ENCODE data around the gene FNDC10.

FNDC10 gene

DNA sequence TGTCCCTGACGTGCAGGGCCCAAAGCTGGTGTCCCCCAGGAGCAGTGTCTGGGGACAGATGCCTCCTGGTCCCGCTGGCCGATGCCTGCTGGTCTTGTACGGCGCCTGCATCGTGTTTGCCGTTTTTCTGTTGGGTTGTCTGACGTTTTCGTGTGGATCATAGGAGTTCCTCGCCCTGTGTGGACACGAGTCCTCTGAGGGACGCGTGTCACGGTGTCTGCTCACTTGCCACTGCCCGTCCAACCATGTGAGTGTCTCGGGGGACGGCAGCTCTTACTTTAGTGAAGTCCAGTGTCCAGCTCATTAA is 22.8 kb upstream of the FNDC10 start:
- Histone ChIP-seq H3K27me3 (ENCODE audit: control insufficient read depth in 1 of 2, insufficient read depth in 2 of 2, low read length in 2 of 2) (no peaks in the 10 kb centered on the region), H3K4me3 (ENCODE audit: low read depth in 1 of 2, low read length in 2 of 2) (no peak overlapping the region), H3K27ac (ENCODE audit: low read depth, low read length) (no peak overlapping the region), H3K4me1 (ENCODE audit: control insufficient read depth in 1 of 2, insufficient read depth in 2 of 2, low read length in 2 of 2) (peaks cover 6 to 8% of the 10 kb centered on the region in 2 donors), H3K36me3 (ENCODE audit: control insufficient read depth in 1 of 2, insufficient read depth in 2 of 2, low read length in 2 of 2) (peaks cover 0 to 13% of the 10 kb centered on the region in 2 donors), H3K9ac (ENCODE audit: low read depth in 1 of 2, low read length in 2 of 2) (no peak overlapping the region), H3K9me3 (ENCODE audit: control insufficient read depth in 1 of 2, low read length in 2 of 2) (no peaks in the 10 kb centered on the region)

DNA sequence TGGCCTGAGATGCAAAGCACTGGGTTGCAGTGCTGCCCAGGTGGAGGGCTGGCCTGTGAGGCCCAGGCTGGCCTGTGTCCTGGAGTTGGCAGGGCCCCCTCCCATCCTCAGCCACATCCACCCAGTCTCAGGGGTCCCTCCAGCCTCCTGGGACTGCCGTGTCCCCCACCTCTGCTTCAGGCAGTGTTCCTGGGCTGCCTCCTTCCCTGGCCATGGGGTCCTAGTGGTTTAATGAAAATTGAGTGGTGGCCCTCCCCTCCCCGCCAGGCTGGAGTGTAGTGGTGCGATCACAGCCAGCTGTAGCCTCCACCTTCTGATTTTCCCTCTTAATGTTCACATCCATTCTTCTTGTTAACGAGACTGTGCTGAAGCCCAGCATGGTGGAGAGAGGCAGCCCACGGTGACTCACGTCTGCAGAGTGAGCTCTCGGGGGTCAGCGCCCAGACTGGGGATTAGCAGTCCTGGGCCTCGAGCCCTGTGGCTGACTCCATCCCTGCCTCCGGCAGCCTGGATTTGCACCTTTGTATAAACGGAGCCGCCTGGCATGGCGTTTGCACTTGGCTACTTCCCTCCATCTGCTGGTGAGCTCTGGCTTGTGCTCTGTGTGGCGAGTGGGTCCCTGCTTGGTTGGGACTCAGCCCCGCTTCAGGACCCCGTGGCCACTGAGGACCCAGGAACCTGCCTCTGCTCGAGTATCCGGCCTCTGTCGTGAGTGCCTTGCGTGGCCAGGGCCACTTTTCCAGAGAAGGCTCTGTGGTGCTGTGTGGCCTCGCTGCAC is 22.3 kb upstream of the FNDC10 start:
- Histone ChIP-seq H3K4me1 (ENCODE audit: control insufficient read depth in 1 of 2, insufficient read depth in 2 of 2, low read length in 2 of 2) (peaks cover 7 to 8% of the 10 kb centered on the region in 2 donors), H3K9me3 (ENCODE audit: control insufficient read depth in 1 of 2, low read length in 2 of 2) (no peaks in the 10 kb centered on the region), H3K27me3 (ENCODE audit: control insufficient read depth in 1 of 2, insufficient read depth in 2 of 2, low read length in 2 of 2) (no peaks in the 10 kb centered on the region), H3K36me3 (ENCODE audit: control insufficient read depth in 1 of 2, insufficient read depth in 2 of 2, low read length in 2 of 2) (peaks cover 0 to 12% of the 10 kb centered on the region in 2 donors), H3K4me3 (ENCODE audit: low read depth in 1 of 2, low read length in 2 of 2) (no peak overlapping the region), H3K9ac (ENCODE audit: low read depth in 1 of 2, low read length in 2 of 2) (no peak overlapping the region), H3K27ac (ENCODE audit: low read depth, low read length) (no peak overlapping the region)

DNA sequence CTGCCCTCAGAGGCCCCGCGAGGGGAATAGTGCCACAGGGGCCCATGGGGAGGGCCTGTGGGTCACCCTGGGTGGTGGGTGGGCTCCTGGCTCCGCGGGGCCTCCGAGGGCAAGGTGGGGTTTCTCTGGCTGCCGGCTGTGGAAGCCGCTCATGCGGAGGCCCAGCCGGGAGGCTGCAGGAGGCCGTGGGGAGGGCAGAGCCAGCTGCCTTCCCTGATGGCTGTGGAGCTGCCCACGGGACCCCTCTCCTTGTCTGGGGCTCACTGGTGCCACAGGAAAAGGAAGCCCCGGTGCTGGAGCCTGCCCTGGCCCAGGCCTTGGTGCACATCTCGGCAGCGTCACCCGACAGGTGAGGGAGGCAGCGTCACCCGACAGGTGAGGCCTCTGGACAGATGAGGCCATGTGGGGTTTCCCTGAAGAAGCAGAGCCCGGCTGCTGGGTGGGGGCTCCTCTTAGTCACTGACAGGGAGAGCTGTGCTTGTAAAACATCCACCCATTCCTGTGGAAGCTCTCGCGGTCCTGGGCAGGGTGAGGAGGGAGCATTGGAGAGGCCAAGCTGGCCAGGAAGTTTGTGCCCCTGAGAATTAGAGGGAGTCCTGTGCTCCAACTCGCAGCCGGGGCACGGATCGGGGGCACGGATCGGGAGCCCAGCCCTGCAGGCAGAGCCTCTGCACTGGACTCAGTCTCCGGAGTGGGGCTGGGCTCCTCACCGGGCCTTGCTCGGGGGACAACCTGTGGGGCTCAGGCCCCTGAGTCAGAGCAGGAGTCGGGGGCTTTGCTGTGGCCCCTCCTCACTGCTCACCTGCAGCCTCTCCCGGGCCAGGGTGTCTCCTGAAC is 21.5 kb upstream of the FNDC10 start:
- Histone ChIP-seq H3K4me3 (ENCODE audit: low read depth in 1 of 2, low read length in 2 of 2) (no peak overlapping the region), H3K9ac (ENCODE audit: low read depth in 1 of 2, low read length in 2 of 2) (no peak overlapping the region), H3K36me3 (ENCODE audit: control insufficient read depth in 1 of 2, insufficient read depth in 2 of 2, low read length in 2 of 2) (peaks cover 0 to 12% of the 10 kb centered on the region in 2 donors), H3K27ac (ENCODE audit: low read depth, low read length) (no peak overlapping the region), H3K27me3 (ENCODE audit: control insufficient read depth in 1 of 2, insufficient read depth in 2 of 2, low read length in 2 of 2) (no peaks in the 10 kb centered on the region), H3K9me3 (ENCODE audit: control insufficient read depth in 1 of 2, low read length in 2 of 2) (no peaks in the 10 kb centered on the region), H3K4me1 (ENCODE audit: control insufficient read depth in 1 of 2, insufficient read depth in 2 of 2, low read length in 2 of 2) (peaks cover 9 to 11% of the 10 kb centered on the region in 2 donors)

DNA sequence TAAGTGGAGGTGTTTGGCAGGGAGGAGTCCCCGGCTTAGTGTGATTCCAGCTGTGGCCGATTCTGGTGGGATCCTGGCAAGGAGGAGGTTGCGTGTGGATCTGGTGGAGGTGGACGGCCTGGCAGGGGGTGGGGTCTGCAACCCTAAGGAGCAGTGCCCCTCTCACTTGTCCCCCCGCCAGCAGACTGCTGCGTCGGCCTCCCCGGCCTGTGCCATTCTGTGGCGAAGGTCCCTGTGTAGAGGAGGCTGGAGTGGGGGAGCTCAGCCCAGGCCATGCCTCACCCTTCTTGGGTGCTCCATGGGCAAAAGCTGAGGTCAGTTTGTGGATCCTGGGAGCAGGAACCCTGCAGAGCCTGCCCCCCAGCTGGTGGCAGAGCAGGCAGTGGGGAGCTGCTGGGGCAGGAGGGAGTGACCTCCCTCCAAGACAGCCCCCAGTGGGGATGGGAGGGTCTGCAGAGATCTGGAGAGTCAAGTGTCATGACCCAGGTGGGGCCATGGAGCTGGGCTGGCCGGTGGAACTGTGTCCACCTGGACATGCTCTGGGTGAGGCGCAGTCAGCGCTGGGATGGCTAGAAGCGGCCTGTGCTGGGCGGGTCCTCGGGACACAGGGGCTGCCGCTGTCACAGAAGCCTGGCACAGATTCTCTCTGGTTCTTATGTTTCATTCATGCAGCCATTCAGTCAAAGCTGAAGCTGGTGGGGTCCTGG is 20.7 kb upstream of the FNDC10 start:
- Histone ChIP-seq H3K27me3 (ENCODE audit: control insufficient read depth in 1 of 2, insufficient read depth in 2 of 2, low read length in 2 of 2) (no peaks in the 10 kb centered on the region), H3K4me1 (ENCODE audit: control insufficient read depth in 1 of 2, insufficient read depth in 2 of 2, low read length in 2 of 2) (peaks cover 9 to 13% of the 10 kb centered on the region in 2 donors), H3K4me3 (ENCODE audit: low read depth in 1 of 2, low read length in 2 of 2) (no peak overlapping the region), H3K9me3 (ENCODE audit: control insufficient read depth in 1 of 2, low read length in 2 of 2) (no peaks in the 10 kb centered on the region), H3K36me3 (ENCODE audit: control insufficient read depth in 1 of 2, insufficient read depth in 2 of 2, low read length in 2 of 2) (peaks cover 0 to 12% of the 10 kb centered on the region in 2 donors), H3K27ac (ENCODE audit: low read depth, low read length) (no peak overlapping the region), H3K9ac (ENCODE audit: low read depth in 1 of 2, low read length in 2 of 2) (no peak overlapping the region)

DNA sequence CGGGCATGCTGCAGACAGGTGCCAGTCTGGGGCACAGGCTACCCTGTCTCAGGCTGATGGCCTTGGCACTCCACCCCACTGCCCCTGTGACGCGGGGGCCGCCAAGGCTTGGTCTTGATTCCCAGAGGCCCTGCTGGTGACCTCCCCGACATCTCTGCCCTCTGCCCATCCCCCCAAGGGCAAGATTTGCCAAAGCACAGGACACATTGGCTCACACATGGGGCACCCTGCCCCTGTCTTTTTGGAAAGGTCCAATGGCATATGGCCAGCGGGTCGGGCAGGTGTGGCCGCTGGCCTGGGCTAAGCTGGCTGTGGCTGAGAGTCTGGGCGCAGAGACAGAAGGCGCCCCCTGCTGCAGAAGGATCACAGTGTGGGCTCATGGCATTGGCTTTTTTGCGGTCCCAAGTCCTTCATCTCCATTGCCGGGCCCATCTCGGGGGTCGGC is 20.0 kb upstream of the FNDC10 start:
- no peaks in the 10 kb centered on the region for H3K27me3 ChIP-seq (ENCODE audit: control insufficient read depth in 1 of 2, insufficient read depth in 2 of 2, low read length in 2 of 2)
- no peak overlapping the region for H3K4me3 ChIP-seq (ENCODE audit: low read depth in 1 of 2, low read length in 2 of 2)
- no peak overlapping the region for H3K27ac ChIP-seq (ENCODE audit: low read depth, low read length)
- no peaks in the 10 kb centered on the region for H3K9me3 ChIP-seq (ENCODE audit: control insufficient read depth in 1 of 2, low read length in 2 of 2)
- H3K9ac ChIP-seq (ENCODE audit: low read depth in 1 of 2, low read length in 2 of 2), result no peak overlapping the region
- peaks cover 0 to 12% of the 10 kb centered on the region in 2 donors for H3K36me3 ChIP-seq (ENCODE audit: control insufficient read depth in 1 of 2, insufficient read depth in 2 of 2, low read length in 2 of 2)
- peaks cover 9 to 13% of the 10 kb centered on the region in 2 donors for H3K4me1 ChIP-seq (ENCODE audit: control insufficient read depth in 1 of 2, insufficient read depth in 2 of 2, low read length in 2 of 2)

DNA sequence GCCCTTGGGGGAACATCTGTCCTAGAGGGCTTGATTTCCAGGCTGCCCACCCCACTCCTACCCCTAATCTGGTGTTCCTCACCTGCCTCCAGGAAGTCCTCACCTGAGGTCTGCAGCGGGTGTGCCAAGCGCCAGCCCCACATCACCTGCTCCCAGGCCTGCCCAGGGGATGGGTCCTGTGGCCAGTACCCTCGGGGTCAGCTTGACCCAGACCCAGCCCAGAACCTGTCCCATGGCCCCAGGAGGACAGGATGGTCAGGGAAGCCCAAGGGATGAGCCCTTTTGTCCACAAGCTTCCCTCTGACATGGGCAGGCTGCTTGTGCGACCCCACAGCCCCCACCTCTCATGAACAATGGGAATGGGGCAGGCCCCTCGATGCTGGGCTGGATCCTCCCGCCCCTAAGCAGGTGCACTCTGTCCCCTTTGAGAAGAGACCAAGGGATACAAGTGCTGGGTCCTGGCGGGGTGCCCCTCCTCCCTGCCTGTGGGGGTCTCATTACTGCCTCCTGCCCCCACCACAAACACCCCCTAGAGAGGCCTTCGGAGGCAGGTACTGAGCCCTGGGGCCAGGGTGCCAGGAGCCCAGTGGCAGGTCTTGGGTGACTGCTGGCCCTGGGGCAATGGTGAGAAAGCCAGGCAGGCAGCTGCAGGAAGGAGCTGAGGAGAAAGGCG is 18.6 kb upstream of the FNDC10 start:
- peaks cover 19 to 25% of the 10 kb centered on the region in 2 donors for H3K4me1 ChIP-seq (ENCODE audit: control insufficient read depth in 1 of 2, insufficient read depth in 2 of 2, low read length in 2 of 2)
- no peaks in the 10 kb centered on the region for H3K27me3 ChIP-seq (ENCODE audit: control insufficient read depth in 1 of 2, insufficient read depth in 2 of 2, low read length in 2 of 2)
- no peak overlapping the region for H3K27ac ChIP-seq (ENCODE audit: low read depth, low read length)
- no peak overlapping the region for H3K9ac ChIP-seq (ENCODE audit: low read depth in 1 of 2, low read length in 2 of 2)
- H3K36me3 ChIP-seq (ENCODE audit: control insufficient read depth in 1 of 2, insufficient read depth in 2 of 2, low read length in 2 of 2), result peaks cover 0 to 8% of the 10 kb centered on the region in 2 donors
- H3K9me3 ChIP-seq (ENCODE audit: control insufficient read depth in 1 of 2, low read length in 2 of 2), result no peaks in the 10 kb centered on the region
- no peak overlapping the region for H3K4me3 ChIP-seq (ENCODE audit: low read depth in 1 of 2, low read length in 2 of 2)

DNA sequence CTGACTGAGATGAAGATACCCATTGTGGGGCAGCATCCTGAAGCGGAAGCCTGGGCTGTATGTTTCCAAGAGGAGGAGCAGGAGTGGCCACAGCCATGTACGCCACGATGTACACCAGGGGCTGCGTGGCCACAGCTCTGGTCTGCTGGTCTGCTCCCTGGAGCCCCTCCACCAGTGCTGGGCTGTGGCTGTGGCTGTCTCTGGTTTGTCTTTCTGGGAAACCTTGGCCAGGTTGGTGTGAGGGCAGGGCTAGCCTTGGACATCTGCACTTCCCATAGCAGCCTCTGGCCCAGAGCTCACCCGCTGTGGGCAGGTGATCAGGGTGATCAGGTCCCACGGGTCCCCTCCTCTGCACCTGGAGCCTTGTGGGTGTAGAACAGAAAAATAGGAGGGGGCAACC is 18.0 kb upstream of the FNDC10 start:
- Histone ChIP-seq H3K27me3 (ENCODE audit: control insufficient read depth in 1 of 2, insufficient read depth in 2 of 2, low read length in 2 of 2) (no peaks in the 10 kb centered on the region), H3K4me1 (ENCODE audit: control insufficient read depth in 1 of 2, insufficient read depth in 2 of 2, low read length in 2 of 2) (peaks cover 19 to 28% of the 10 kb centered on the region in 2 donors), H3K9me3 (ENCODE audit: control insufficient read depth in 1 of 2, low read length in 2 of 2) (no peaks in the 10 kb centered on the region), H3K36me3 (ENCODE audit: control insufficient read depth in 1 of 2, insufficient read depth in 2 of 2, low read length in 2 of 2) (peaks cover 0 to 8% of the 10 kb centered on the region in 2 donors), H3K4me3 (ENCODE audit: low read depth in 1 of 2, low read length in 2 of 2) (no peak overlapping the region), H3K9ac (ENCODE audit: low read depth in 1 of 2, low read length in 2 of 2) (no peak overlapping the region), H3K27ac (ENCODE audit: low read depth, low read length) (no peak overlapping the region)

DNA sequence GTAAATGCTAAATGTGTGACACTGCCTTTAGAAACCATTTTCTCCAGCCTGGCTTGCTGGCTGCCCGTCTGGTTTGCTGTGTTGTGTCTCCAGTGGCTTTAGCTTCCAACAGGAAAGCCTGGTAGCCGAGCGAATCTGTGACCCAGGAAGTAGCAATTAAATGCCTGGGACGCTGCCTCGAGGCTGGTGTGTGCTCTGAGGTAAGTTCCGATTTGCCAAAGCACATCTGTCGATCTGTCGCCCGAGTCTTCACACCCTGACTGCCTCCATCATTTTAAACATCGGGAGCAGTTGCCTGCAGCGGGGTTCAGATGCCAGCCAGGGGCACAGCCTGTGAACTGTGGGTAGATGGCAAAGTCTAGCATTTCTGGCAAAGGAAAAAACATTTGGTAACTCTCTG is 17.6 kb upstream of the FNDC10 start:
- H3K9ac ChIP-seq (ENCODE audit: low read depth in 1 of 2, low read length in 2 of 2), result no peak overlapping the region
- peaks cover 19 to 28% of the 10 kb centered on the region in 2 donors for H3K4me1 ChIP-seq (ENCODE audit: control insufficient read depth in 1 of 2, insufficient read depth in 2 of 2, low read length in 2 of 2)
- H3K4me3 ChIP-seq (ENCODE audit: low read depth in 1 of 2, low read length in 2 of 2), result no peak overlapping the region

DNA sequence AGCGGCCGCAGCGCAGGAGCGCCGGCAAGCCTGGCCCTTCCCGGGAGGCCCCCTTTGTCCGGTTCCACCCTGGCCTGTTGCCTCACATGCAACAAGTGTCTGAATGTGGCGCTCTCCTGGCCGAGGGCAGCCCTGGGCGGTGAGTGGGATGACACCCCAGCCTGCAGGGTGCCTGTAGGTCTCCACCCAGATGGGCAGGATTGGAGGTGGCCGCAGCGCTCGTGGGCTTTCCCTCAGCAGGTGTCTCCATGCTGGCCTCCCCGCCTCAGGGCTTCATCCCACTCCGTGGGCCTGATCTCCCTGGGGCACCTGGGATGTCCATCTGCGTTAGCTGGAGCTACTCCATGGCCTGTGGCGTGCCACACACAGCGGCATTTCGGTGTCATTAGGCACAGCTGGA is 16.9 kb upstream of the FNDC10 start:
- Histone ChIP-seq H3K4me3 (ENCODE audit: low read depth in 1 of 2, low read length in 2 of 2) (peak overlapping the region; percentile 84 to 91), H3K27me3 (ENCODE audit: control insufficient read depth in 1 of 2, insufficient read depth in 2 of 2, low read length in 2 of 2) (no peaks in the 10 kb centered on the region), H3K9me3 (ENCODE audit: control insufficient read depth in 1 of 2, low read length in 2 of 2) (no peaks in the 10 kb centered on the region), H3K27ac (ENCODE audit: low read depth, low read length) (no peak overlapping the region), H3K4me1 (ENCODE audit: control insufficient read depth in 1 of 2, insufficient read depth in 2 of 2, low read length in 2 of 2) (peaks cover 19 to 28% of the 10 kb centered on the region in 2 donors), H3K9ac (ENCODE audit: low read depth in 1 of 2, low read length in 2 of 2) (peak overlapping the region; percentile 48 to 94), H3K36me3 (ENCODE audit: control insufficient read depth in 1 of 2, insufficient read depth in 2 of 2, low read length in 2 of 2) (peaks cover 0 to 8% of the 10 kb centered on the region in 2 donors)

More for the DNA sequence above, 17.6 kb upstream of the FNDC10 start:
- no peak overlapping the region for H3K27ac ChIP-seq (ENCODE audit: low read depth, low read length)
- peaks cover 0 to 8% of the 10 kb centered on the region in 2 donors for H3K36me3 ChIP-seq (ENCODE audit: control insufficient read depth in 1 of 2, insufficient read depth in 2 of 2, low read length in 2 of 2)
- H3K27me3 ChIP-seq (ENCODE audit: control insufficient read depth in 1 of 2, insufficient read depth in 2 of 2, low read length in 2 of 2), result no peaks in the 10 kb centered on the region
- H3K9me3 ChIP-seq (ENCODE audit: control insufficient read depth in 1 of 2, low read length in 2 of 2), result no peaks in the 10 kb centered on the region

All from duodenal mucosa (tissue), 2 donors.